Subcutaneous adipose tissue (tissue), 4 donors: ENCODE data around the gene CRK. TPM values are rescaled to one million over a fixed set of nuclear protein-coding genes. Genes with fewer than 3 reads are reported as not detected.

Experiments
- total RNA-seq, 4 donors: library from RNA; depleted of rRNA; stranded (reverse); fragments of >200 nt; gene quantifications; one replicate each; pipeline ENCODE4 v1.1.0, GENCODE V29; 2016
- TF ChIP-seq, protein P1 (sequence below): fragments of 450-650 bp; IDR thresholded peaks from one replicate; pipeline ENCODE4 v1.5.1; 2016; ENCODE audit warnings: low read depth, mild to moderate bottlenecking, control low read depth, antibody characterized with exemption, moderate library complexity

Gene CRK
- total RNA-seq, 4 donors from 2014 or later: 74.5 to 111 (median 90.6) TPM

DNA sequence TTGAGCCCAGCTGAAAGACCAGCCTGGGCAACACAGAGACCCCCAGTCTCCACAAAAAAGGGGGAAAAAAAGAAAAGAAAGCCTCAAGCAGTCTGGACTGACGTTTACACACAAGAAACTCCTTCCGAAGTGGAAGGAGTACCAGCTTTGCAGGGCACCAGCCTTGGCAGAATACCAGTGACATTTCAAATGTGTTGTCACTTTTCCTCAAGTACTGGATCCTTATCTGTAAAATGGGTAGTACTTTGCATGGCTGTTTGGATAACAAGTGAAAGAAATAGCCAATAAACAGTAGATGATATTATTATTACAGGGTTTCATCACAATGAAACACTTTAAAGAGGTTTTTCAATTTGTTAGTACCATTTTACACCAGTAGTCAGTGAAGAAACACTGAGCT is 70.2 kb downstream of the CRK start:
- TF ChIP-seq, protein P1, sequence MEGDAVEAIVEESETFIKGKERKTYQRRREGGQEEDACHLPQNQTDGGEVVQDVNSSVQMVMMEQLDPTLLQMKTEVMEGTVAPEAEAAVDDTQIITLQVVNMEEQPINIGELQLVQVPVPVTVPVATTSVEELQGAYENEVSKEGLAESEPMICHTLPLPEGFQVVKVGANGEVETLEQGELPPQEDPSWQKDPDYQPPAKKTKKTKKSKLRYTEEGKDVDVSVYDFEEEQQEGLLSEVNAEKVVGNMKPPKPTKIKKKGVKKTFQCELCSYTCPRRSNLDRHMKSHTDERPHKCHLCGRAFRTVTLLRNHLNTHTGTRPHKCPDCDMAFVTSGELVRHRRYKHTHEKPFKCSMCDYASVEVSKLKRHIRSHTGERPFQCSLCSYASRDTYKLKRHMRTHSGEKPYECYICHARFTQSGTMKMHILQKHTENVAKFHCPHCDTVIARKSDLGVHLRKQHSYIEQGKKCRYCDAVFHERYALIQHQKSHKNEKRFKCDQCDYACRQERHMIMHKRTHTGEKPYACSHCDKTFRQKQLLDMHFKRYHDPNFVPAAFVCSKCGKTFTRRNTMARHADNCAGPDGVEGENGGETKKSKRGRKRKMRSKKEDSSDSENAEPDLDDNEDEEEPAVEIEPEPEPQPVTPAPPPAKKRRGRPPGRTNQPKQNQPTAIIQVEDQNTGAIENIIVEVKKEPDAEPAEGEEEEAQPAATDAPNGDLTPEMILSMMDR: no peak

DNA sequence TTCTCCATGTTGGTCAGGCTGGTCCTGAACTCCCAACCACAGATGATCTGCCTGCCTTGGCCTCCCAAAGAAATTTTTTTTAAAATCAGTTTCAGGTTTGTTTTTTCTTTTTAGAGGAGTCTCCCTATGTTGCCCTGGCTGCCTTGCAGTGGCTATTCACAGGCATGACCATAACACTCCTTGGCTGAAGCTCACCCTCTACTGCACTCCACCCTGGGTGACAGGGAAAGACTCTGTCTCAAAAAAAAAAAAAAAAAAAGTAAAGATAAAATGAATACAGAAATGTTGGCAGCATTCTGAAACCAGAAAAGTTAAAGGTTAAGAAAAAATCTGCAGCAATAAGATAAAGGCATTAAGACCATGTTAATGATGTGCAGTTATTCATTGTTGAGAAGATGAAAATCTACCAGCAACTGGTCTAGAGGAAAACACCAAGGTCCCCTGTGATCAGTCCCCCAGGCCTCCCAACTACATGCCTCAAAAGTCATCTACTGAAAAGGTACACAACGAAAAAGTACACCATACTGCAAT is 71.1 kb downstream of the CRK start:
- TF ChIP-seq, protein P1: no peak

DNA sequence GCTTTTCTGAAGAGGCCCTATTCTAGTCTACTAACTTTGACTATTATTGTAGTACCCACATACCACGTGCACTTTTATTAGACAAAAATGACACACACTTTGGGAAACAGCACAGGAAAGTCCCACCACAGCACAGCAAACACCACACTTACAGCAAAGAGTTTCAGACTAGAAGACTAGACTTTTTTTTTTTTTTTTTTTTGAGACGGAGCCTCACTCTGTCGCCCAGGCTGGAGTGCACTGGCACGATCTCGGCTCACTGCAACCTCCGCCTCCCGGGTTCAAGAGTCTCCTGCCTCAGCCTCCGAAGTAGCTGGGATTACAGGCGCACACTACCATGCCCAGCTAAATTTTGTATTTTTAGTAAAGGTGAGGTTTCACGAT is 76.1 kb downstream of the CRK start:
- TF ChIP-seq, protein P1: no peak

DNA sequence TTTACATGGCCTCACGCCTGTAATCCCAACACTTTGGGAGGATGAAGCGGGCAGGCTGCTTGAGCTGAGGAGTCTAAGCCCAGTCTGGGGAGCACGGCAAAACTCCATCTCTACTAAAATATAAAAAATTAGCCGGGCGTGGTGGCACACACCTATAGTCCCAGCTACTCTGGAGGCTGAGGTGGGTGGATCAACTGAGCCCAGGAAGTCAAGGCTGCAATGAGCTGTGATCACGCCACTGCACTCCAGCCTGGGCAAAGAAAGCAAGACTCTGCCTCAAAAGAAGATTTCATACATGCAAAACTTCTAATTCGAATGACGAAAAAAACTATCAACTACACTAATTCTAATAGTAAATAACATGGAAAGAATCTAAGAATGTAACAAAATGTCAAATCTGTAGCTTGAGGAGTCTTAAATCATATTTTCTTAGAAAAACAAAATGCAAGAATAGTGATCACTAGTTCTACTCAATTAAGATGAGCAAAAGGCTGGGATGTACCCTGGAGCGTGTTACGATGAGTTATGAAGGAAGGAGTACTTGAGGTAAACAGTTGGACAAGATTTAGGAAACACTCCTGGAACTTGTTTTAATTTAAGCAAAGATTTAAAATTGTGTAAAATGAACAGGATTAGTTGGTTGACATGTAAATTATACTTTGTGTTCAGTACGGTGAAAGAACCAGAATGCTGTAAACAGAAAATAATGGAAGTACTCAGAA is 76.7 kb downstream of the CRK start:
- TF ChIP-seq, protein P1: no peak

DNA sequence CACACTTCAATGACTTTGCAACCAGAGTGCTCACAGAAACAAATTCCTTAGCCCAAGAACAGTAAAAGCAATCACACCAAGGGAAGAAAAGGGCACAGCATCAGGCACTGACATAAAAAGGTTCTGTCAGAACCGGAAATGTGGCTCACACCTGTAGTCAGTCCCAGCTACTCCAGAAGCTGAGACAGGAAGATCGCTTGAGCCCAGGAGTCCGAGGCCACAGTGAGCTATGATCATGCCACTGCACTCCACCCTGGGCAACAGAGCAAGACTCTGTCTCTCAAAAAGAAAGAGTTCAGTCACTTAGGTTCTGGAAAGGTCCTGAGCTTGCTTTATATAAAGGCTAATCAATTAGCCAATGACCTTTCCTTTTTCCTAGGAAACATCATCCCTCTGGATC is 78.7 kb downstream of the CRK start:
- TF ChIP-seq, protein P1: no peak

DNA sequence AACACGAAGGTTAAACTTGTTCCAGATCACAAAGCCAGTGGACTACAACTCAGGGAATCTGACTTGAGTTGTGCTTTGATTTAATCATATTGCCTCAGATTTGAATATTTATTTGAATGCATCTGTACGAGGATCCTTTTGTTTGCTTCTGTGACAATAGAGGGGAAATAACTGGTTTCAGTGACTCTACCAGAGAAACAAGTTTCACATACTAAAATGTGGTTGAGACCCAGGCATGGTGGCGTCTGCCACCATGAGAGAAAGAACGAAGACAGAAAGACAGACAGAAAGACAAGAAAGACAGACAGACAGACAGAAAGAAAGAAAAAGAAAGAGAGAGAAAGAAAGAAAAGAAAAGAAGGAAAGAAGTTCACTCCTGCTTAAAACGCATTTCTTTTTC is 80.0 kb downstream of the CRK start:
- TF ChIP-seq, protein P1: no peak

DNA sequence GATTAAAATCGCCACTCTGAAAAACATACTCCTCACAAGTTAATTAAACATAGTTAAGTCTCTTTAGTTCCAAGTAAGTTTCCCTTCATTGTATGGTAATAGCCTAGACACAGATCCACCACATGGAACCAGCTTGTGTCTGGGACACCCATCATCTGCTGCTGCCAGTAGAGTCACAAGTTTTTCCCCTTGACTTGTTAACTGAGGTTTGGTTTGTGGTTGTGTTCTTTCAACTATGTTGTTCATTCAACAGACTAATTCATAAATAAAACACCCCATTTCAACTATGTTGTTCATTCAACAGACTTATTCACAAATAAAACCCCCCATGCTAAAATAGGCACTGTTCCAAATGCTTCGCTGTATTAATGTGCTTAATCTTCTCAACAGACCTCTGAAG is 80.4 kb downstream of the CRK start:
- TF ChIP-seq, protein P1: no peak
